CD4-positive, alpha-beta T cell (primary cell): ENCODE data around the gene DDC. TPM values are rescaled to one million over a fixed set of nuclear protein-coding genes. Genes with fewer than 3 reads are reported as not detected.

Experiments used
- ATAC-seq: fragments of 200-7000 bp; cut with Tn5 transposase; one replicate; pipeline ENCODE4 v1.10.0; 2022; ENCODE audit warnings: mild to moderate bottlenecking; ENCODE audit not compliant: poor library complexity
- CTCF ChIA-PET: fragments of 350-600 bp; sonication (Branson Sonifier 250); formaldehyde crosslinking; loops from one replicate; lab custom pipeline; 2021; ENCODE audit warnings: antibody characterized with exemption, inconsistent platforms; lab: Charles Lee
- POLR2A ChIA-PET: fragments of 350-600 bp; sonication (Branson Sonifier 250); formaldehyde crosslinking; loops from one replicate; lab custom pipeline; 2021; ENCODE audit warnings: antibody characterized with exemption, inconsistent platforms; lab: Charles Lee
- DNase-seq, 14 experiments: peaks; one replicate each; pipeline ENCODE4 v3.0.0-alpha.2; 2013 to 2020; ENCODE audit warnings: mixed read lengths in 2 of 14
- H3K27ac ChIP-seq, 2 donors: one replicate each; pipeline versions ENCODE4 v1.5.1 to v1.7.0; 2013; ENCODE audit warnings: low read length in 2 of 2, low read depth in 1 of 2, mild to moderate bottlenecking in 1 of 2
- H3K27me3 ChIP-seq, 2 experiments: 1 replicate in 1 of 2; 2 replicates in 1 of 2; pipeline versions ENCODE4 v1.6.1 to v1.7.0; 2013; ENCODE audit warnings: low read length in 2 of 2, control low read depth in 1 of 2, mild to moderate bottlenecking in 1 of 2, moderate library complexity in 1 of 2; ENCODE audit not compliant: insufficient read depth in 2 of 2, control insufficient read depth in 1 of 2
- H3K36me3 ChIP-seq: one replicate; pipeline ENCODE4 v1.6.1; 2013; ENCODE audit warnings: low read length, control low read depth; ENCODE audit not compliant: insufficient read depth
- H3K4me1 ChIP-seq: one replicate; pipeline ENCODE4 v1.6.1; 2013; ENCODE audit warnings: low read length, control low read depth; ENCODE audit not compliant: insufficient read depth
- H3K4me3 ChIP-seq: one replicate; pipeline ENCODE4 v1.5.1; 2013; ENCODE audit warnings: mild to moderate bottlenecking, low read length, moderate library complexity
- H3K9me3 ChIP-seq, 2 experiments: 1 replicate in 1 of 2; 2 replicates in 1 of 2; pipeline versions ENCODE4 v1.6.1 to v1.7.0; 2013; ENCODE audit warnings: low read length in 2 of 2, mild to moderate bottlenecking in 2 of 2, control low read depth in 1 of 2, moderate library complexity in 1 of 2; ENCODE audit not compliant: control insufficient read depth in 1 of 2, insufficient read depth in 1 of 2
- H3K27ac Mint-ChIP-seq: one replicate; pipeline ENCODE4 v1.8.0; 2020; ENCODE audit warnings: mixed read lengths
- H3K27me3 Mint-ChIP-seq: one replicate; pipeline ENCODE4 v1.8.0; 2021; ENCODE audit warnings: mixed read lengths
- H3K36me3 Mint-ChIP-seq: one replicate; pipeline ENCODE4 v1.8.0; 2021; ENCODE audit warnings: low read depth, mixed read lengths
- H3K4me1 Mint-ChIP-seq: one replicate; pipeline ENCODE4 v1.8.0; 2021; ENCODE audit warnings: low read depth, mixed read lengths
- H3K4me3 Mint-ChIP-seq: one replicate; pipeline ENCODE4 v1.8.0; 2020; ENCODE audit warnings: mild to moderate bottlenecking, mixed read lengths
- H3K9me3 Mint-ChIP-seq: one replicate; pipeline ENCODE4 v1.8.0; 2020; ENCODE audit warnings: mixed read lengths
- intact Hi-C, 2 experiments: fragments of 100-400 bp; cut with DNase I in 1 of 2; cut with micrococcal nuclease in 1 of 2; formaldehyde crosslinking; loops; one replicate each; pipeline versions ENCODE4 v1.15.1 to v1.9.0; 2023 to 2025; cut with DNase I, micrococcal nuclease
- total RNA-seq, 174 experiments: library from RNA in 2 of 174; stranded (reverse) in 2 of 174; gene quantifications; one replicate each; pipeline ENCODE4 v1.2.3 and lab custom pipeline; 2021 to 2026
- TF ChIP-seq, protein P1 (sequence below): fragments of 200-600 bp; IDR thresholded peaks from one replicate; pipeline ENCODE4 v1.8.0; 2022; ENCODE audit warnings: antibody characterized with exemption, mild to moderate bottlenecking

DDC gene
- total RNA-seq, 2 experiments from 2014 or later, result not detected

DNA sequence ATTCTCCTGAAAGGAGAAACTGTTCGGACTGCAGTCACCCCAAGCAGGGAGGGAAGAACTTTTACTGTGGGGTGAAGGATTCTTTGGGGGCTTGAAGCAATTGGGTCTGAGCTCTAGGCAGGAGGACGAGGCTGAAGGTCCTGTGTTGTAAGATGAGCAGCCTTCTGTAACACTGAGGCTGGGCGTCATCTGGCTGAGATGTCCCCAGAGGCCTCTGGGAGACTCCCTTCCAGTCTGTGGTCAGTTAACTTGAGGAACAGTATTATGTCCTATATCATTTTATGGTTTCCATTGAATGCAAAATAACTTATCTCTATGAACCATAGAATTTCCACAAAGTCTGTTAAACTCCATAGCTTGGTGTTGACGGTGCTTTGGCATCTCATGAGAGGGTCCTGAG lies 141.3 kb downstream of the DDC start:
- Histone ChIP-seq H3K27ac (no peak overlapping the region), H3K4me3 (no peak overlapping the region), H3K27me3 (no peaks in the 10 kb centered on the region), H3K9me3 (no peaks in the 10 kb centered on the region), H3K4me1 (no peaks in the 10 kb centered on the region), H3K36me3 (no peaks in the 10 kb centered on the region)
- Mint-ChIP-seq H3K4me3 (no peak overlapping the region), H3K36me3 (no peaks in the 10 kb centered on the region), H3K4me1 (no peaks in the 10 kb centered on the region), H3K27me3 (no peaks in the 10 kb centered on the region), H3K27ac (no peak overlapping the region), H3K9me3 (no peaks in the 10 kb centered on the region)
- ChIA-PET CTCF (no interaction called here), POLR2A (no interaction called here)
- intact Hi-C loops, result no loop called here
- DNase-seq (no peak), ATAC-seq (no peak)
- TF ChIP-seq, protein P1, sequence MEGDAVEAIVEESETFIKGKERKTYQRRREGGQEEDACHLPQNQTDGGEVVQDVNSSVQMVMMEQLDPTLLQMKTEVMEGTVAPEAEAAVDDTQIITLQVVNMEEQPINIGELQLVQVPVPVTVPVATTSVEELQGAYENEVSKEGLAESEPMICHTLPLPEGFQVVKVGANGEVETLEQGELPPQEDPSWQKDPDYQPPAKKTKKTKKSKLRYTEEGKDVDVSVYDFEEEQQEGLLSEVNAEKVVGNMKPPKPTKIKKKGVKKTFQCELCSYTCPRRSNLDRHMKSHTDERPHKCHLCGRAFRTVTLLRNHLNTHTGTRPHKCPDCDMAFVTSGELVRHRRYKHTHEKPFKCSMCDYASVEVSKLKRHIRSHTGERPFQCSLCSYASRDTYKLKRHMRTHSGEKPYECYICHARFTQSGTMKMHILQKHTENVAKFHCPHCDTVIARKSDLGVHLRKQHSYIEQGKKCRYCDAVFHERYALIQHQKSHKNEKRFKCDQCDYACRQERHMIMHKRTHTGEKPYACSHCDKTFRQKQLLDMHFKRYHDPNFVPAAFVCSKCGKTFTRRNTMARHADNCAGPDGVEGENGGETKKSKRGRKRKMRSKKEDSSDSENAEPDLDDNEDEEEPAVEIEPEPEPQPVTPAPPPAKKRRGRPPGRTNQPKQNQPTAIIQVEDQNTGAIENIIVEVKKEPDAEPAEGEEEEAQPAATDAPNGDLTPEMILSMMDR, result no peak

DNA sequence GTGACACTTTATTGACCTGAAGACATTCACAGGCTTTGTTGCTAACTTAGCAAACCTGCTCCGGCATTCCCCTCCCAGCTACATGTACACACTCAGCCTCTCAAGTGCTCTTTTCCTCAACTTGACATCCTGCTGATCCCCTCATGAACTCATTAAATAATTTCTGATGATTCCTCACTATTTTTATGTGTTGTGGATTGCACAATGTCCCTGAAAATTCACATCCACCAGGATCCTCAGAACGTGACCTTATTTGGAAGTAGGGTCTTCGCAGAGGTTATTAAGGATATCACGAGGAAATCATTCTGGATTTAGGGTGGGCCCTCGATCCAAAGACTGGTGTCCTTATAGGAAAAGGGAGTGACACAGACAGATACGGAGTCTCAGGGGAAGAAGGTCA lies 142.3 kb downstream of the DDC start:
- H3K27me3 Mint-ChIP-seq, result no peaks in the 10 kb centered on the region
- Histone ChIP-seq H3K4me1 (peaks cover 7% of the 10 kb centered on the region), H3K27ac (no peak overlapping the region), H3K4me3 (no peak overlapping the region), H3K36me3 (no peaks in the 10 kb centered on the region), H3K9me3 (no peaks in the 10 kb centered on the region), H3K27me3 (no peaks in the 10 kb centered on the region)
- no peaks in the 10 kb centered on the region for H3K36me3 Mint-ChIP-seq
- ChIA-PET POLR2A (no interaction called here), CTCF (no interaction called here)
- TF ChIP-seq, protein P1, result no peak
- no peaks in the 10 kb centered on the region for H3K9me3 Mint-ChIP-seq
- H3K27ac Mint-ChIP-seq, result no peak overlapping the region
- H3K4me3 Mint-ChIP-seq, result no peak overlapping the region
- peaks cover 4% of the 10 kb centered on the region for H3K4me1 Mint-ChIP-seq
- no peak for ATAC-seq
- no peak for DNase-seq
- intact Hi-C loops, result no loop called here

DNA sequence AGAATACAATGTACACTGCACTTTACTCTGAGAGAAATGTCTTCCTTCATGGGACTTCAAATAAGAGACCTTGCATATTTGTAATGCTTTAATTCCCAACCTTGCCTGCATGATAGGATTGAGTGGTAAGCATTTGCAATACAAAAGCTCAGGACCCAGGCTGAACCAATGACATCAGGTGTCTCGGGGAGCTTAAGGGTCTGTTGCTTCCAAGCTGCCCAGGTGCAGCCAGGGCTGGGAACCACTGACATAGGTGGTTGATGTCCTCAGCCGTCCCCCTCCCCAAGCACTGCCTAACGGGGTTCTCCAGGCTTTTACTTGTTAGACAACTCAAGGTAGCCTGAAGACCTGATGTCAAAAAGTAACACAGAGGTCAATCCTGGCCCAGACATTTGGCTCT lies 144.2 kb downstream of the DDC start:
- ChIA-PET POLR2A (no interaction called here), CTCF (interaction anchor here (1.0 kb wide), 1 partner anchor 278 kb away, joined by 3 read pairs; no protein-coding TSS in a partner anchor)
- Mint-ChIP-seq H3K9me3 (no peaks in the 10 kb centered on the region), H3K27me3 (no peaks in the 10 kb centered on the region), H3K4me3 (no peak overlapping the region), H3K36me3 (no peaks in the 10 kb centered on the region), H3K27ac (no peak overlapping the region), H3K4me1 (peaks cover 20% of the 10 kb centered on the region)
- peaks cover 20% of the 10 kb centered on the region for H3K4me1 ChIP-seq
- H3K27ac ChIP-seq, result no peak overlapping the region
- TF ChIP-seq, protein P1, result no peak
- no peak for DNase-seq
- intact Hi-C loops, result no loop called here
- H3K36me3 ChIP-seq, result no peaks in the 10 kb centered on the region
- H3K27me3 ChIP-seq, result no peaks in the 10 kb centered on the region
- no peak overlapping the region for H3K4me3 ChIP-seq
- ATAC-seq, result no peak
- H3K9me3 ChIP-seq, result no peaks in the 10 kb centered on the region
